A549 (cell line): ENCODE results near the gene ADIRF. TPM values are rescaled to one million over a fixed set of nuclear protein-coding genes. Genes with fewer than 3 reads are reported as not detected.
"Not testable (repeated sequence)": the region's sequence is repeated elsewhere in the genome, so short reads cannot be mapped to it uniquely, and the experiment has no call there.

Experiments used
- ATAC-seq, 2 experiments: fragments of 200-7000 bp in 1 of 2; fragments of >200 bp in 1 of 2; cut with Nextera tagmentation in 1 of 2; cut with Tn5 transposase in 1 of 2; 3 replicates each; pipeline versions ENCODE4 v1.8.0 to v1.9.1; 2018 to 2020; ENCODE audit warnings: mild to moderate bottlenecking in 1 of 2, moderate library complexity in 1 of 2
- CTCF ChIA-PET: fragments of 300-600 bp; sonication (Branson Sonifier 250); formaldehyde crosslinking; extraction: SDS; loops from one replicate; lab custom pipeline; 2021; ENCODE audit warnings: antibody characterized with exemption, inconsistent platforms; lab: Yijun Ruan, JAX
- POLR2A ChIA-PET: fragments of 350-600 bp; formaldehyde crosslinking; extraction: SDS; loops from one replicate; lab custom pipeline; 2021; ENCODE audit warnings: antibody characterized with exemption, inconsistent platforms; lab: Yijun Ruan, JAX
- DNase-seq, 2 experiments: peaks; one replicate each; pipeline versions ENCODE4 v3.0.0 to v3.0.0-alpha.2; 2011 to 2016; ENCODE audit warnings: low read depth in 1 of 2, low spot score in 1 of 2
- FAIRE-seq: peaks from 2 replicates; lab custom pipeline; 2011; peaks lifted over from hg19 to GRCh38; lab: Jason Lieb, UNC
- H3K27ac ChIP-seq, 2 experiments: fragments of >200 bp; sonication (Bioruptor Twin); formaldehyde crosslinking; 3 replicates each; pipeline ENCODE4 v1.5.1; 2016 to 2017
- H3K4me1 ChIP-seq: fragments of >200 bp; sonication (Bioruptor Twin); formaldehyde crosslinking; 3 replicates; pipeline ENCODE4 v1.6.1; 2016
- H3K4me2 ChIP-seq: fragments of >200 bp; sonication (Bioruptor Twin); formaldehyde crosslinking; 3 replicates; pipeline ENCODE4 v1.6.1; 2016
- H3K4me3 ChIP-seq: fragments of >200 bp; sonication (Bioruptor Twin); formaldehyde crosslinking; 3 replicates; pipeline ENCODE4 v1.5.1; 2016
- H3K9me3 ChIP-seq: fragments of >200 bp; sonication (Bioruptor Twin); formaldehyde crosslinking; 3 replicates; pipeline ENCODE4 v1.6.1; 2016
- CBX2 ChIP-seq: fragments of 200-600 bp; sonication (generic); IDR thresholded peaks from 2 replicates; pipeline ENCODE4 v1.6.1; 2016; ENCODE audit warnings: low read depth, mild to moderate bottlenecking, borderline replicate concordance
- CEBPB ChIP-seq, 2 experiments: fragments of >200 bp in 1 of 2; sonication (Bioruptor Twin) in 1 of 2; formaldehyde crosslinking in 1 of 2; IDR thresholded peaks; 2 replicates each; pipeline ENCODE4 v1.6.1; 2012 to 2016
- E2F6 ChIP-seq: IDR thresholded peaks from 2 replicates; pipeline ENCODE4 v1.6.1; 2012; ENCODE audit warnings: low read depth, borderline replicate concordance
- EHMT2 ChIP-seq: fragments of 200-600 bp; sonication (generic); IDR thresholded peaks from 2 replicates; pipeline ENCODE4 v1.6.1; 2016; ENCODE audit warnings: antibody characterized with exemption, low read depth, mild to moderate bottlenecking, moderate library complexity
- ELK1 ChIP-seq: fragments of 150-350 bp; IDR thresholded peaks from 2 replicates; pipeline ENCODE4 v1.6.1; 2014; ENCODE audit warnings: low read depth, mild to moderate bottlenecking, low read length
- GATA3 ChIP-seq: IDR thresholded peaks from 2 replicates; pipeline ENCODE4 v1.6.1; 2012; ENCODE audit warnings: borderline replicate concordance
- HEYL ChIP-seq: fragments of 250-450 bp; sonication (Bioruptor Pico); IDR thresholded peaks from 2 replicates; pipeline ENCODE4 v1.8.0; 2021; ENCODE audit warnings: mild to moderate bottlenecking, moderate library complexity
- HMGXB4 ChIP-seq: fragments of 250-450 bp; sonication (Bioruptor Pico); IDR thresholded peaks from 2 replicates; pipeline ENCODE4 v1.5.0; 2021; ENCODE audit warnings: mild to moderate bottlenecking, moderate library complexity, borderline replicate concordance
- HOXB5 ChIP-seq: fragments of 250-450 bp; sonication (Bioruptor Pico); IDR thresholded peaks from 2 replicates; pipeline ENCODE4 v1.5.0; 2020; ENCODE audit warnings: mild to moderate bottlenecking, moderate library complexity
- JUN ChIP-seq, 2 experiments: fragments of >200 bp; sonication (Bioruptor Twin); formaldehyde crosslinking; IDR thresholded peaks; 2 replicates in 1 of 2; 3 replicates in 1 of 2; pipeline ENCODE4 v1.6.1; 2016 to 2017
- JUNB ChIP-seq: fragments of >200 bp; sonication (Bioruptor Twin); formaldehyde crosslinking; IDR thresholded peaks from 2 replicates; pipeline ENCODE4 v1.6.1; 2016
- MAFK ChIP-seq: fragments of 450-650 bp; IDR thresholded peaks from 2 replicates; pipeline ENCODE4 v1.6.1; 2014; ENCODE audit not compliant: partially characterized antibody
- MAX ChIP-seq: IDR thresholded peaks from 2 replicates; pipeline ENCODE4 v1.6.1; 2012
- PHF8 ChIP-seq: fragments of 200-600 bp; sonication (generic); IDR thresholded peaks from 2 replicates; pipeline ENCODE4 v1.6.1; 2016; ENCODE audit warnings: low read depth, mild to moderate bottlenecking, antibody characterized with exemption, moderate library complexity, borderline replicate concordance
- RNF2 ChIP-seq: fragments of 200-600 bp; sonication (generic); IDR thresholded peaks from 2 replicates; pipeline ENCODE4 v1.6.1; 2016; ENCODE audit warnings: low read depth, mild to moderate bottlenecking, antibody characterized with exemption, moderate library complexity, borderline replicate concordance
- SREBF2 ChIP-seq: fragments of 450-650 bp; IDR thresholded peaks from 2 replicates; pipeline ENCODE4 v1.6.1; 2014; ENCODE audit warnings: mild to moderate bottlenecking, moderate library complexity
- TP53 ChIP-seq: fragments of 250-450 bp; sonication (Bioruptor Pico); IDR thresholded peaks from 2 replicates; pipeline ENCODE4 v1.5.0; 2021; ENCODE audit warnings: mild to moderate bottlenecking, moderate library complexity
- ZNF302 ChIP-seq: fragments of 250-450 bp; sonication (Bioruptor Pico); IDR thresholded peaks from 2 replicates; pipeline ENCODE4 v1.9.0; 2021; ENCODE audit warnings: inconsistent platforms, mild to moderate bottlenecking, moderate library complexity
- ZSCAN20 ChIP-seq: fragments of 250-450 bp; sonication (Bioruptor Pico); IDR thresholded peaks from 2 replicates; pipeline ENCODE4 v1.8.0; 2022; ENCODE audit warnings: mild to moderate bottlenecking, moderate library complexity
- WGBS: methylation state at CpG from one replicate; pipeline ENCODE4 v1.1.6; 2017; ENCODE audit errors: missing lambda C conversion rate; 5-methylcytosine and 5-hydroxymethylcytosine counted together
- polyA plus RNA-seq, 4 experiments: library from polyadenylated mRNA; depleted of rRNA in 3 of 4; stranded (reverse); fragments of >200 nt; fragmentation: RNase III in 1 of 4; extraction: RNeasy Plus Mini Kit Qiagen cat#74134 plus additional on column Dnase treatment in 1 of 4; gene quantifications; 2 replicates in 3 of 4; 3 replicates in 1 of 4; pipeline ENCODE4 v1.2.3, GENCODE V29; 2011 to 2017
- TF ChIP-seq, protein P1 (sequence below): fragments of >200 bp; sonication (Bioruptor Twin); formaldehyde crosslinking; IDR thresholded peaks from 3 replicates; pipeline ENCODE4 v1.6.1; 2016
- TF ChIP-seq, protein P2 (sequence below): fragments of >200 bp; sonication (Bioruptor Twin); formaldehyde crosslinking; IDR thresholded peaks from 2 replicates; pipeline ENCODE4 v1.6.1; 2016

Gene ADIRF
- polyA plus RNA-seq, 2 of the 4 experiments (the other 2 are of a cell fraction), result not detected

- CTCF ChIA-PET, result no interaction called here
- H3K9me3 ChIP-seq, result no peaks in the 10 kb centered on the region
Observed at GRCh38 chr10:86992929-86993328, 24.6 kb downstream of the ADIRF start.

GRCh38 chr10:86999802-87000403, 31.6 kb downstream of the ADIRF start:
- H3K4me1 ChIP-seq, H3K27ac ChIP-seq, H3K4me3 ChIP-seq, CTCF ChIA-PET, H3K4me2 ChIP-seq, POLR2A ChIA-PET, ATAC-seq, H3K9me3 ChIP-seq, DNase-seq, FAIRE-seq: not testable (repeated sequence)
- 61% methylated on average over 6 of the region's 6 CpGs for WGBS

More at GRCh38 chr10:86992929-86993328, 24.6 kb downstream of the ADIRF start:
- no peak for ATAC-seq
- Histone ChIP-seq H3K4me1 (0 out of 3 replicates have a peak, but pooled peaks cover 8% of the 10 kb centered on the region), H3K4me2 (no peak overlapping the region), H3K4me3 (no peak overlapping the region), H3K27ac (no peak overlapping the region)
- WGBS, result 68% methylated on average over 2 of the region's 2 CpGs
- POLR2A ChIA-PET, result no interaction called here
- TF ChIP-seq ZNF302 (CRISPR knock-in tag) (no peak), CEBPB (IDR thresholded peaks at IDR 0.05) (no peak), CBX2 (no peak), HOXB5 (CRISPR knock-in tag) (no peak), TP53 (CRISPR knock-in tag) (no peak), E2F6 (no peak), RNF2 (no peak), PHF8 (no peak), HEYL (CRISPR knock-in tag) (no peak), ELK1 (no peak), GATA3 (no peak), ZSCAN20 (CRISPR knock-in tag) (no peak)
- TF ChIP-seq, protein P1, sequence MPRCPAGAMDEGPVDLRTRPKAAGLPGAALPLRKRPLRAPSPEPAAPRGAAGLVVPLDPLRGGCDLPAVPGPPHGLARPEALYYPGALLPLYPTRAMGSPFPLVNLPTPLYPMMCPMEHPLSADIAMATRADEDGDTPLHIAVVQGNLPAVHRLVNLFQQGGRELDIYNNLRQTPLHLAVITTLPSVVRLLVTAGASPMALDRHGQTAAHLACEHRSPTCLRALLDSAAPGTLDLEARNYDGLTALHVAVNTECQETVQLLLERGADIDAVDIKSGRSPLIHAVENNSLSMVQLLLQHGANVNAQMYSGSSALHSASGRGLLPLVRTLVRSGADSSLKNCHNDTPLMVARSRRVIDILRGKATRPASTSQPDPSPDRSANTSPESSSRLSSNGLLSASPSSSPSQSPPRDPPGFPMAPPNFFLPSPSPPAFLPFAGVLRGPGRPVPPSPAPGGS, result no peak
- TF ChIP-seq, protein P2, sequence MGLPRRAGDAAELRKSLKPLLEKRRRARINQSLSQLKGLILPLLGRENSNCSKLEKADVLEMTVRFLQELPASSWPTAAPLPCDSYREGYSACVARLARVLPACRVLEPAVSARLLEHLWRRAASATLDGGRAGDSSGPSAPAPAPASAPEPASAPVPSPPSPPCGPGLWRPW, result no peak
- no peak for FAIRE-seq
- DNase-seq, result no peak

DNA sequence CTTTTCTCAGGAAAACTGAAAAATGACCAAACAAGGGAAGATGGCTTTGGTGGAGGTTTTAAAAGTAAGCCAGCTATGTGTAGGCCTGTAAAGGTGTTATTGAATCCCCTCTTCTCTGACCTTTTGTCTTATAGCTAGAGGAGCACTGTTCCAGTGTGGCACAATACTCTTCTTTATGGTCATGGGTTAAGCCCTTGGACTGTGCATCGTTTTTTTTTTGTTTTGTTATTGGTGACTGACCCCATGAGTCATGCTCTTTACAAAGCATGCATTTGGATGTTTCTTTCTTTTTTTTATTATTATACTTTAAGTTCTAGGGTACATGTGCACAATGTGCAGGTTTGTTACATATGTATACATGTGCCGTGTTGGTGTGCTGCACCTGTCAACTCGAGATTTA, 32.2 kb downstream of the ADIRF start:
- H3K4me2 ChIP-seq, result no peak overlapping the region
- no peaks in the 10 kb centered on the region for H3K4me1 ChIP-seq
- TF ChIP-seq JUNB (no peak), HMGXB4 (no peak), MAFK (no peak), SREBF2 (no peak), MAX (no peak), JUN (IDR thresholded peaks at IDR 0.05) (no peak), EHMT2 (no peak)
- no peak for FAIRE-seq
- no peak for DNase-seq
- ATAC-seq, result no peak
- ChIA-PET POLR2A (no interaction called here), CTCF (no interaction called here)
- WGBS, result 43% methylated on average over 3 of the region's 3 CpGs
- H3K4me3 ChIP-seq, result no peak overlapping the region
- H3K9me3 ChIP-seq, result no peaks in the 10 kb centered on the region
- no peak overlapping the region for H3K27ac ChIP-seq

GRCh38 chr10:87007124-87007523, 38.8 kb downstream of the ADIRF start:
- POLR2A ChIA-PET, ATAC-seq, H3K4me3 ChIP-seq, DNase-seq, FAIRE-seq, H3K9me3 ChIP-seq, CTCF ChIA-PET: not testable (repeated sequence)
- H3K27ac ChIP-seq, result peak overlapping the region; percentile 61 to 75; a peak in 4 of 6 replicates
- H3K4me2 ChIP-seq, result peak overlapping the region; percentile 61
- peaks cover 10% of the 10 kb centered on the region for H3K4me1 ChIP-seq
- WGBS, result 0% methylated on average over 1 of the region's 1 CpG

GRCh38 chr10:87007674-87008073, 39.4 kb downstream of the ADIRF start:
- CTCF ChIA-PET, FAIRE-seq, H3K9me3 ChIP-seq, H3K4me3 ChIP-seq, ATAC-seq, POLR2A ChIA-PET: not testable (repeated sequence)
- Histone ChIP-seq H3K27ac (peak overlapping the region in 1 of 2 experiments; percentile 55; a peak in 2 of 6 replicates), H3K4me2 (peak overlapping the region; percentile 61), H3K4me1 (peaks cover 10% of the 10 kb centered on the region)
- DNase-seq, result peak in 1 of 2 experiments; percentile 42
- 3% methylated on average over 6 of the region's 6 CpGs for WGBS
